Keratinocyte (primary cell): ENCODE data around the gene SIDT1. TPM values are rescaled to one million over a fixed set of nuclear protein-coding genes. Genes with fewer than 3 reads are reported as not detected.

Experiments used
- DNase-seq: peaks from one replicate; pipeline ENCODE4 v3.0.0-alpha.2; 2011; ENCODE audit warnings: low read depth, missing footprints, low spot score
- FAIRE-seq: peaks from 2 replicates; lab custom pipeline; 2011; peaks lifted over from hg19 to GRCh38; lab: Jason Lieb, UNC
- H2AFZ ChIP-seq: 2 replicates; pipeline ENCODE4 v1.6.0; 2012; ENCODE audit warnings: low read length, control low read depth, inconsistent platforms; ENCODE audit not compliant: control insufficient read depth
- H3K27ac ChIP-seq: 2 replicates; pipeline ENCODE4 v1.5.1; 2011; ENCODE audit warnings: low read length; ENCODE audit not compliant: control insufficient read depth, insufficient read depth
- H3K27me3 ChIP-seq: 3 replicates; pipeline ENCODE4 v1.6.0; 2011; ENCODE audit warnings: low read length; ENCODE audit not compliant: control insufficient read depth, insufficient read depth; ENCODE audit errors: extremely low read depth
- H3K36me3 ChIP-seq, 2 experiments: 2 replicates in 1 of 2; 3 replicates in 1 of 2; pipeline ENCODE4 v1.5.1; 2011; ENCODE audit warnings: low read length in 2 of 2, mild to moderate bottlenecking in 1 of 2; ENCODE audit not compliant: control insufficient read depth in 2 of 2, insufficient read depth in 2 of 2; ENCODE audit errors: extremely low read depth in 1 of 2
- H3K4me1 ChIP-seq: 3 replicates; pipeline ENCODE4 v1.5.1; 2011; ENCODE audit warnings: low read length; ENCODE audit not compliant: control insufficient read depth, insufficient read depth; ENCODE audit errors: extremely low read depth
- H3K4me2 ChIP-seq: 3 replicates; pipeline ENCODE4 v1.6.0; 2011; ENCODE audit warnings: low read depth, low read length; ENCODE audit not compliant: control insufficient read depth, insufficient read depth; ENCODE audit errors: extremely low read depth
- H3K4me3 ChIP-seq, 3 experiments: fragments of 200-600 bp in 1 of 3; sonication (generic) in 1 of 3; 2 replicates in 2 of 3; 3 replicates in 1 of 3; pipeline ENCODE4 v1.5.1; 2011 to 2016; ENCODE audit warnings: low read length in 3 of 3, mild to moderate bottlenecking in 3 of 3, control low read depth in 2 of 3, inconsistent platforms in 1 of 3, low read depth in 1 of 3, mixed read lengths in 1 of 3, mixed run types in 1 of 3, moderate library complexity in 1 of 3; ENCODE audit not compliant: control insufficient read depth in 2 of 3, insufficient read depth in 2 of 3; ENCODE audit errors: extremely low read depth in 1 of 3
- H3K79me2 ChIP-seq: 2 replicates; pipeline ENCODE4 v1.6.0; 2012; ENCODE audit warnings: low read length; ENCODE audit not compliant: control insufficient read depth, insufficient read depth
- H3K9ac ChIP-seq: 3 replicates; pipeline ENCODE4 v1.6.0; 2011; ENCODE audit warnings: low read length; ENCODE audit not compliant: control insufficient read depth, insufficient read depth; ENCODE audit errors: extremely low read depth
- H3K9me1 ChIP-seq: 3 replicates; pipeline ENCODE4 v1.6.0; 2011; ENCODE audit warnings: low read length; ENCODE audit not compliant: control insufficient read depth, insufficient read depth; ENCODE audit errors: extremely low read depth
- H3K9me3 ChIP-seq: 2 replicates; pipeline ENCODE4 v1.5.1; 2012; ENCODE audit warnings: low read depth, low read length; ENCODE audit not compliant: control insufficient read depth
- H4K20me1 ChIP-seq: 3 replicates; pipeline ENCODE4 v1.6.0; 2011; ENCODE audit warnings: low read length; ENCODE audit not compliant: control insufficient read depth, insufficient read depth; ENCODE audit errors: extremely low read depth
- EZH2 ChIP-seq: IDR thresholded peaks from one replicate; pipeline ENCODE4 v1.6.1; 2012; ENCODE audit warnings: inconsistent platforms, mild to moderate bottlenecking, low read length, moderate library complexity
- dilution Hi-C: fragments of 300-500 bp; cut with MboI; formaldehyde crosslinking; loops from one replicate; pipeline ENCODE4 v1.7.0; 2020; ENCODE audit warnings: low sequenced_read_pairs; ENCODE audit not compliant: extremely low pct_ligation_motif_present
- polyA plus RNA-seq, 5 experiments: library from polyadenylated mRNA; depleted of rRNA in 3 of 5; stranded (reverse) in 3 of 5; stranded (forward) in 1 of 5; unstranded in 1 of 5; fragments of >200 nt; gene quantifications; 1 replicate in 1 of 5; 2 replicates in 3 of 5; 3 replicates in 1 of 5; pipeline versions ENCODE4 v1.2.1 to v1.2.3, GENCODE V29; 2011 to 2012; ENCODE audit warnings: missing spikeins in 2 of 5, low read depth in 1 of 5, low replicate concordance in 1 of 5
- TF ChIP-seq, protein P1 (sequence below), 3 experiments: IDR thresholded peaks in 1 of 3; conservative IDR thresholded peaks in 1 of 3; optimal IDR thresholded peaks in 1 of 3; 2 replicates in 2 of 3; 3 replicates in 1 of 3; pipeline versions ENCODE3 to v1.5.1; 2011; ENCODE audit warnings: low read length in 3 of 3, mild to moderate bottlenecking in 3 of 3, moderate library complexity in 2 of 3, control low read depth in 1 of 3, inconsistent platforms in 1 of 3; ENCODE audit not compliant: insufficient read depth in 2 of 3; ENCODE audit errors: extremely low read depth in 1 of 3

Gene SIDT1
- polyA plus RNA-seq, 1 donor (not counting 4 experiments of a cell fraction or from before 2014, with no cell fraction given) = 0.12 TPM

DNA sequence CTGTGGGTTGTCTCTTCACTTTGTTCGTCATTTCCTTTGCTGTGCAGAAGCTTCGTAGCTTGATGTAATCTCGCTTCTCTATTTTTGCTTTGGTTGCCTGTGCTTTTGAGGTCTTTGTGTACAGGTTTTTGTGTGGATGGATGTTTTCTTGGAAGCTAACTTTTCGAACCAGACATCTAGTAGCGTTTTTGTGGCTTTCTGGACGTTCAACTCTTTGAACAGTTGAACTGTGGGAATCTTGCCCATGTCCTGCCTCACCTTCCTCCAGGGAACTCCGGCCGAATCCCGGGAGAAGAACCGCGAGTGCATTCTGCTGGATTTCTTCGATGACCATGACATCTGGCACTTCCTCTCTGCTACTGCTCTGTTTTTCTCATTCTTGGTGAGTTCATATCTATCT lies 93.5 kb downstream of the SIDT1 start:
- H3K4me2 ChIP-seq = no peak overlapping the region

DNA sequence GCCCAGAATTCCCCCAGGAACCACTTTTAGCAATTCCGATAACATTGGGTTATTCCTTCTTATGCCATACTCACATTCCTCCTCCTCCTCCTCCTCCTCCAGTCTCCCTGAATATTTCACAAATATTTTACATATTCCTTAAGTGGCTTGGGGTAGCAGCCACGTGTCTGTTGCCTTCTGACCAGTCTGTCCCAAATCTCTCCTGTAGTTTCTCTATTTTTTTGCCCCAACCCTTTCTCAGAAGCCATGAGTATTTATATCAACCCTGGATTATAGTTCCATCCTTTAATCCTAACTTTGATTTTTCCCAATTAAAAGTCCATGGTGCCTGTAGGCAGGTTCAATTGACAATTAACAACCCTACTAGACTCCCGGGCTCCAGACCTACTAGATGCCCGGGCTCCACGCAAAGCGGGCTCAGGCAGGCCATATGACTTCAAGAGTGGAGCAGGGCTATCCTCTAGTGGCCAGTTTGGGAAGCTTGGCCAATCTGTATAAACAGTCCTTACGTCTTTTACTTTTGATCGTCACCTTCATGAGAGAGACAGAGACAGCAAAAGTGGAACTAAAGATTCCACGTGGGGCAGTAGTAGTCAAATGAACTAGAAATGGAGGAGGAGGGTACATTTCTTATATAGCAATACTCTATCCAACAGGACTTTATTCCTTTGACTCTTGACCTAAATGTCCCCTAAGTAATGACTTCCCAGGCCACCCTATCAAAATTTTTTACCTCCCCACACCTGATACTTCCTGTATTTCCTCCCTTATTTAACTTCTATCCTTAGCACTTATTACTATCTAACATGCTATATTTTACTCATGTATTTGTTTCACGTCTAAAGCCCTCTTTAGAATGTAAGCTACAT lies 94.4 kb downstream of the SIDT1 start:
- Histone ChIP-seq H3K36me3 (no peaks in the 10 kb centered on the region), H3K4me1 (no peaks in the 10 kb centered on the region), H3K9ac (no peak overlapping the region), H3K9me3 (no peaks in the 10 kb centered on the region), H4K20me1 (no peaks in the 10 kb centered on the region), H3K9me1 (no peaks in the 10 kb centered on the region), H3K4me2 (peak overlapping the region; percentile 7), H3K27me3 (peaks cover 5% of the 10 kb centered on the region), H3K27ac (no peak overlapping the region), H2AFZ (no peak overlapping the region), H3K4me3 (no peak overlapping the region), H3K79me2 (no peaks in the 10 kb centered on the region)
- TF ChIP-seq, protein P1, sequence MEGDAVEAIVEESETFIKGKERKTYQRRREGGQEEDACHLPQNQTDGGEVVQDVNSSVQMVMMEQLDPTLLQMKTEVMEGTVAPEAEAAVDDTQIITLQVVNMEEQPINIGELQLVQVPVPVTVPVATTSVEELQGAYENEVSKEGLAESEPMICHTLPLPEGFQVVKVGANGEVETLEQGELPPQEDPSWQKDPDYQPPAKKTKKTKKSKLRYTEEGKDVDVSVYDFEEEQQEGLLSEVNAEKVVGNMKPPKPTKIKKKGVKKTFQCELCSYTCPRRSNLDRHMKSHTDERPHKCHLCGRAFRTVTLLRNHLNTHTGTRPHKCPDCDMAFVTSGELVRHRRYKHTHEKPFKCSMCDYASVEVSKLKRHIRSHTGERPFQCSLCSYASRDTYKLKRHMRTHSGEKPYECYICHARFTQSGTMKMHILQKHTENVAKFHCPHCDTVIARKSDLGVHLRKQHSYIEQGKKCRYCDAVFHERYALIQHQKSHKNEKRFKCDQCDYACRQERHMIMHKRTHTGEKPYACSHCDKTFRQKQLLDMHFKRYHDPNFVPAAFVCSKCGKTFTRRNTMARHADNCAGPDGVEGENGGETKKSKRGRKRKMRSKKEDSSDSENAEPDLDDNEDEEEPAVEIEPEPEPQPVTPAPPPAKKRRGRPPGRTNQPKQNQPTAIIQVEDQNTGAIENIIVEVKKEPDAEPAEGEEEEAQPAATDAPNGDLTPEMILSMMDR (optimal IDR thresholded peaks at IDR 0.05 in 1 of 3, IDR thresholded peaks at IDR 0.05 in 1 of 3, conservative IDR thresholded peaks at IDR 0.05 in 1 of 3; ENCODE audit: extremely low read depth in 1 of 3, insufficient read depth in 2 of 3, low read length in 3 of 3) = peak; percentile 86 to 96 (median 94)
- no peak for TF ChIP-seq EZH2
- no peak for FAIRE-seq
- no peak for DNase-seq
- dilution Hi-C loops = no loop called here

More for the DNA sequence above, 93.5 kb downstream of the SIDT1 start:
- TF ChIP-seq, protein P1 (optimal IDR thresholded peaks at IDR 0.05 in 1 of 3, IDR thresholded peaks at IDR 0.05 in 1 of 3, conservative IDR thresholded peaks at IDR 0.05 in 1 of 3; ENCODE audit: extremely low read depth in 1 of 3, insufficient read depth in 2 of 3, low read length in 3 of 3) = no peak
- no peak for TF ChIP-seq EZH2
- H3K36me3 ChIP-seq = no peaks in the 10 kb centered on the region
- no peak overlapping the region for H3K9ac ChIP-seq
- FAIRE-seq = no peak
- no peak overlapping the region for H3K27ac ChIP-seq
- H3K4me3 ChIP-seq = no peak overlapping the region
- H2AFZ ChIP-seq = no peak overlapping the region
- no peaks in the 10 kb centered on the region for H3K9me1 ChIP-seq
- DNase-seq = no peak
- H3K4me1 ChIP-seq = no peaks in the 10 kb centered on the region
- dilution Hi-C loops = no loop called here
- peaks cover 5% of the 10 kb centered on the region for H3K27me3 ChIP-seq
- no peaks in the 10 kb centered on the region for H3K9me3 ChIP-seq
- no peaks in the 10 kb centered on the region for H3K79me2 ChIP-seq
- H4K20me1 ChIP-seq = no peaks in the 10 kb centered on the region
